NOMO-1 treated with dmso at 0.1 percent for 144 hours (cell line): ENCODE data around the gene PBX1.
"Not testable (repeated sequence)": the region's sequence is repeated elsewhere in the genome, so short reads cannot be mapped to it uniquely, and the experiment has no call there.

Experiments
- DNase-seq: peaks from one replicate; lab custom pipeline; 2025; ENCODE audit not compliant: unreplicated experiment; lab: John Stamatoyannopoulos, UW

PBX1 gene

DNA sequence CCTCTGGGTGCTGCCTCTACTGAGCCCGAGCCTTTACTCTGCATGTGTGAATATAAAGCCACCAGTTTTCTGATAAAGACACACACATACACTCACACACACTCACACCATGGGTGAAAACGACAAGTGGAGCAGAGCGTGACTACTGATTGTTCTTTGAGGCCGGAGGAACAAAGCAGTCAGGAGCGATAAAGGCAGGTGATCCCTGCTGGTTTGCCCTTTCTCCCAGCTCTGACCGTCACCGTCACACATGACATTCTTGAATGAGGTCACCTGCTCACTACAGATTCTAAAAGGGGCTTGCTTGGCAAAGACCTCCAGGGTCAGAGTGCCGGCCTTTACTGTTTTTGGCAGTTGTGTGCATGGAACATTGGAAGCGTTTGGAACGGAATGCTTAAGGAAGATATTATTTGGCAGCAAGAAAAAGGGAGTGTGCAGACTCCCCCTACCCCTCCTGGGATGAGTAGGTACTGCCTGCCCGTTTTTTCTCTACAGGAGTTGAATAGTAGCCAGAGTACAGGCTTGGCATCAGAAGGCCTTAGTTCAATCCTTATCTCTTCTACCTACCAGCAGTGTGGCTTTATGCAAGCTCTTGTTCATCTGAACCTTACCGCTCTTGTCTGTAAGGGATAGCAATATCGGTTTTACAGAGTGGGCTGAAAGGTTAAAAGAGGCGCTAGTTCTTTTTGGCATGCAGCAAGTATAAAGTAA, 79.7 kb downstream of the PBX1 start:
- no peak for DNase-seq

- DNase-seq, result no peak
These were observed 81.8 kb downstream of the PBX1 start for GRCh38 chr1:164640686-164641352.

DNA sequence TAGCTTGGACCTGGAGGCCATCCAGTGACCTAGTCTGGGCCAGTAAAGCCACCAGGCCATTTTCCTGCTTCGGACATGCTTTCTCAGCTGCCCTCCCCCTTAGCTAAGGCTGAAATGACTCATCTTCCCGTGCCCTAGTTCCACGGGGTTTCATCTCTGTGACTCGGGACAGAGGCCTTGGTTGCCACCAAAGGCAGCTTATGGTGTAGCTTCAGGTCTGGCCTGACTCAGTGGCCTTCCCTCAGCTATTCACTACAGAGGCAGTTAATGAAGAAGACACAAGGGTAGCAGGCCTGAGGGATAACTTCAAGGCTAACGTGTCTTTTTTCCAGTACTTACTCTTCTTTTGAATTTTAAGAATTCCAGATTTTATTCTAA, 82.4 kb downstream of the PBX1 start:
- DNase-seq, result no peak

GRCh38 chr1:164643018-164643417, 84.0 kb downstream of the PBX1 start:
- DNase-seq, result no peak

- no peak for DNase-seq
These were observed 85.3 kb downstream of the PBX1 start for GRCh38 chr1:164644268-164644667.

GRCh38 chr1:164644774-164645644, 86.0 kb downstream of the PBX1 start:
- DNase-seq, result no peak

GRCh38 chr1:164645921-164646320, 86.9 kb downstream of the PBX1 start:
- DNase-seq, result no peak

- DNase-seq, result no peak
These were observed 88.2 kb downstream of the PBX1 start for GRCh38 chr1:164647211-164647610.

- DNase-seq, result no peak
These were observed 89.7 kb downstream of the PBX1 start for GRCh38 chr1:164648636-164649035.

GRCh38 chr1:164649146-164649545, 90.2 kb downstream of the PBX1 start:
- no peak for DNase-seq

DNA sequence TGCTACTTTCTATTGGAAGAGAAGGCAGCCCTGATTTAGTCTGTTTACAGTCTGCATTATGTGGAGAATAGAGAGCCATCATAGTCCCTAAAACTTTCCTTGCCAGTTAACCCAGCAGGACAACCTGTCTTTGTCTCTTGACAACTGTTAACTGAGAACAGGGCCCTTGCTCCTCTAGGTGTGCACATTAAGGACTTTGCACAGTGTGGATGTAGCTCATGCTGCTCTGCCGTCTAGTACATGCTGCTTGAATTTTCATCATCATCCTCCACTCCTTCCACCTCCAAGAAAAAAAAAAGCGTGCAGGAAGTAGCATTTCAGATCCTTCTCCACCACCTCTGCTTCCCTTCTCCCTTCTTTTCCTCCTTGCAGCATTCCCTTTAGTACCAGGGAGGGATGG, 91.5 kb downstream of the PBX1 start:
- no peak for DNase-seq

GRCh38 chr1:164651351-164651951, 92.5 kb downstream of the PBX1 start:
- DNase-seq, result peak; percentile 92

DNA sequence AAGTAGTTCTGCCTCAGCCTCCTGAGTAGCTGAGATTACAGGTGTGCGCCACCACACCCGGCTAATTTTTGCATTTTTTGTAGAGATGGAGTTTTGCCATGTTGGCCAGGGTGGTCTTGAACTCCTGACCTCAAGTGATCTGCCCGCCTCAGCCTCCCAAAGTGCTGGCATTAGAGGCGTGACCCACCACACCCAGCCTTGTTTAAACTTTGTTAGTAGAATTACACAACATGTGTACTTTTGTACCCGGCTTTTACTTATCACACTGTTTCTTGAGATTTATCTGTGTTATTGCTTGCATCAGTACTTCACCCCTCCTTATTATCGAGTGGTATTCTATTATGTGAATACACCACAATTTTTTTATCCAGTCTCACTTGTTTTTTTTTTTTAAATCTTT, 94.0 kb downstream of the PBX1 start:
- not testable (repeated sequence) for DNase-seq

DNA sequence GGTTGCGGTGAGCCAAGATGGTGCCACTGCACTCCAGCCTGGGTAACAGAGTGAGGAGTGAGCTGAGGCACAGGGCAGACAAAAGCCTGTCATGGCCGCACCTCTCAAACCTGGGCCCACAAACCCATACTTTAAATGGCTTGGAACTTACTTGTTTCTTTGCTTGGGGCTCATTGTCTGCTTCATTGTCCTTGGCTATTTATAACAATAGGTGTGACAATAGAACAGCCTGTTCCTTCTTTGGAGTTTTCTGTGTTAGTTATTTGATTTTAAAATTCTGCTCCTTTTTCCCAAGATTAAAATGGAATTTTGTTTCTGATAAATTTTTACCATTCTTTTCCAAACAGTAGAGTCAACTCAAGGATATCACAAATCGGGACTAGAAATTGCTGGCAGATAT, 94.7 kb downstream of the PBX1 start:
- no peak for DNase-seq

DNA sequence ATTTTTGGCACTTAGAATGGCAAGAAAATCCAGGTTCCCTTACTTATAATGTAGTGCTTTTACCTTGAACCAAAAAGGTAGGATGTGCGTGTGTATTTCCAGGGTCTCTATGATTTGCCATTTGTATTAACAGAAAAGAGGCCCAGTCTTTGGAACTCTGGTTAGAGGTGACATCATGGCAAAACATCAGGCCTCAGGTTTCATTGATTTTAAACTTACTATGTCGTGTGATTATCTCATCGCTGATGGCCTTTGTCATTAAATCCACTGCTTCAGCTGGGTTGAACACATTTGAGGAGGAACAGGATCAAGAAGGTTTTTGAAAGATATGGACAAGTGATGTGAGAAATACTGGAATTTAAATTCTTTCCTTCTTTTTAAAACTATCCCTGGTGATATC, 95.2 kb downstream of the PBX1 start:
- no peak for DNase-seq

GRCh38 chr1:164658864-164659263, 99.9 kb downstream of the PBX1 start:
- no peak for DNase-seq

GRCh38 chr1:164659621-164660411, 100.8 kb downstream of the PBX1 start:
- DNase-seq, result no peak

GRCh38 chr1:164660412-164660772, 101.4 kb downstream of the PBX1 start:
- peak; percentile 75 for DNase-seq

DNA sequence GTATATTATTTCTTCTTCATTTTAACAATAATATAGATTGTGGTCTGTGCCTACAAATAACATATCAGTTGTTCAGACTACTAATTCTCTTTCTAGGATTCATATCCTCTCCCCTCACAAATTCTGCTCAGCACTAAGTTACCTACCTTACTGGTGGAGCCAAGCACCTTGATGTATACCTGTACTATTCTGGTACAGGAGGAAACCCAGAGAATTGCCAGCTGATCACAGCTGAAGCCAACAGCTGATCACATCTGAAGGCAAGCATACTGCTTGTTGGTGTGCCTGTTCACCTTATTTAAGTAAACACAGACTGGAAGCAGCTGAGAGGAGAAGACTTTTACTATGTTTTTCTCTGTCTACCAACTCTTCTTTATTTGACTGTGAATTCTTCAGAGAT, 101.8 kb downstream of the PBX1 start:
- DNase-seq, result no peak

GRCh38 chr1:164662462-164662861, 103.5 kb downstream of the PBX1 start:
- DNase-seq, result no peak

DNA sequence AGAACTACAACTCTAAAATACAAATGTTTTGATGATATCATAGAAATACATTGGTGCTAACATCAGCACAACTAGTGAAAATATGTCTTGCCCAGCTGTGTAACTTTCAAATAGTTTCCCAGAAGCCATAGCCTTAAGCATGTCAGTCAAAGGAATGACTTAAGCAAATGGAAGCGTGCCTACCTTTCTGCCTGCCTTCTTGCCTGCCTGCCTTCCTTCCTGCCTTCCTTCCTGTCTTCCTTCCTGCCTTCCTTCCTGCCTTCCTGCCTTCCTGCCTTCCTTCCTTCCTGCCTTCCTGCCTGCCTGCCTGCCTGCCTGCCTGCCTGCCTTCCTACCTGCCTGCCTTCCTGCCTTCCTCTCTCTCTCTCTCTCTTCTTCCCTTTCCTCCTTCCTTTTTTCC, 104.0 kb downstream of the PBX1 start:
- no peak for DNase-seq
